GM18526 (cell line): Measurements from ENCODE around the gene PTPN4.

Experiments
- POLR2A ChIP-seq: IDR thresholded peaks from 3 replicates; pipeline ENCODE4 v1.6.1; 2011; ENCODE audit not compliant: insufficient read length; ENCODE audit errors: extremely low read depth

Gene PTPN4

DNA sequence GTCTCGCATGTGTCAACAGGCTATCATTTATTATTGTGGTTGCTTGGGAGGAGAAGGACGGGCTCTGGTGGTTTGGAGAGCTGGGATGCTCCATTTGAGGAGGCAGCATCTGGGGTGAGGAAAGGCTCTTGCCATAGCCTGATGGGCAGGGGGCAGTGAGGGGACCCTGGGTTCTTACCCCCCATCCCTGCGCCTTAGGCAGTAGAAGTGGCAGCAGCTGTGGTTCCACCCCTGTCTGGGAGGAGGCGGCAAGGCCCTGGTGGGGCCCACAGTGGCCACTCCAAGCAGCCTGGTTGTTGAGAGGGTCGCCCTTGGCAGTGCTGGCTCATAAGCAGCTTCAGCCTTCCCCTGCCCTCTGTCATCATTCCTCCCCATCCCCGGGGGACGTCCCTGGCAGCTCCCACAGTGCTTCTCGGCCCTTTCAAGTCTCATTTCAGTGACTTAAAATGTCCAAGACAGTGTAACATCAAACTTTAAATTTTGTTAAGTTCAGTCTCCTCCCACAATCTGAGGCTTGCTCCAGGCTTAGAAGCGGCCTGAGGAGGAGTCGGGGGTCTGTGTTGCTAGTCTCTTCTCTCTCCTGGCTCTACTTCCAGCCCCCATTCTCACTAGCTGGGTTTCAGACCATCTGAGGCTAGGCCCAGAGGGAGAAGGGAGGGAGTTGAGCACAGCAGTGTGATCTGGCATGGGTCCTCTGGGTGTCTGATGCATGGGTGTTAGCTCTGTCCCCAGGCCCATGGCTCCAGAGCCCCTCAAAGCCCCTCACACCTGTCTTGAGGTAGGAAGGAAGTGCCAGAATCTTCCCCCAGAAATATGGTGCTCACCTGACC is 34.9 kb upstream of the PTPN4 start:
- TF ChIP-seq POLR2A: no peak

DNA sequence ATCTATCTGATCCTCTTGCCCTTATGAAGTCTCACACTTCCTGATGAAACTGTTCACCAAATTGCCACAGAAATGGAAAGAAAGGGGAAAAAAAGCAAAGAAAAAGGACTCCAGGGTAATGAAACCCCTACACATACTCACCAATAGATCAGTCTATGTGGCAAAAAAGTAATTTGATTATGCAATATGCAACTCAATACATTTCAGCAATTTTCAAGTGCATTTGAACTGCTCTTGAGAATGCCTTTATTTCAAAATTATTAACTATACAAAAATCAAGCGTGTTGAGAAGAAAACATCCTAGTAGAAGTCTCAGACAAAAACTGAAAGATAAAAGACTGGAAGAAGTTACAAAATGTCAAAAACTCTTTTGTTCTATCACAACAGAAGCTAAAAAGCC is 32.2 kb upstream of the PTPN4 start:
- no peak for TF ChIP-seq POLR2A

DNA sequence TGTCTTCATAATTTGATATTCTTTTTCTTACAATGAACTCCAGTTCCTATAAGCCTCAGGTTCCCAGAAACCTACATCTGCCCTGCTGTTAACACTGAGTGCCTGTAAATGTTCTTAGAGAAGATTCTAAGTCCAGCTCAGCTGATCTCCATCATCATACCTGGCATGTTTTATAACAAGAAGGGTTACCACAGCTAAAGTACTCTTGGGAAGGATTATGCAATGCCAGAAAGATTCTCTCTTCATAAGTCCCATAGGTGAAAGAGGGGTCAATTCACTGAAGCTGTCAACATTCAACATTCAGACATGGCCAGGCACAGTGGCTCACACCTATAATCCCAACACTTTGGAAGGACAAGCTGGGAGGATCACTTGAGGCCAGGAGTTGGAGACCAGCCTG is 31.3 kb upstream of the PTPN4 start:
- TF ChIP-seq POLR2A: no peak

DNA sequence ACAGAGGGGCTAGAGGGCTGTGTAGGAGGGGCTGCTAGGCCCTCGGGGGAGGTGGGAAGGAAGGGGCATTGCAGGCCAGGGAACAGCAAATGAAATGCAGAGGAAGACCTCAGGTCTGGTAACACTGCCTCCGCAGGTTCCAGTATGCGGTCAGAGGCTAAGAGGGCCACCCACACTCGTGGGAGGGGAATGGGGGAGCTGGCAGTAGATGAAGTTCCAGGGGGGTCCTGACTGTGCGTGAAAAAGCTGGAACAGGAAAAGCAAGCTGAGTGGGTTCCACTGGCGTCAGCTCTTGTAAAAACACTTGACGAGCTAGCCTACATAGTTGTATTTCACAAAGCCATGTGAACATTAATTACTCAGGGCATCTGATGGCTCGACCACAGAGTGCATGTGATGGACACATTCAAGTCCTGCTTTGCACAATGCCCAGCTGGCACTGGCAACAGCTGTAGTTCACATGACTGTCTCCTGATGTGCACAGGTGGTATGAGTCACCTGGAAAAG is 29.0 kb upstream of the PTPN4 start:
- no peak for TF ChIP-seq POLR2A

DNA sequence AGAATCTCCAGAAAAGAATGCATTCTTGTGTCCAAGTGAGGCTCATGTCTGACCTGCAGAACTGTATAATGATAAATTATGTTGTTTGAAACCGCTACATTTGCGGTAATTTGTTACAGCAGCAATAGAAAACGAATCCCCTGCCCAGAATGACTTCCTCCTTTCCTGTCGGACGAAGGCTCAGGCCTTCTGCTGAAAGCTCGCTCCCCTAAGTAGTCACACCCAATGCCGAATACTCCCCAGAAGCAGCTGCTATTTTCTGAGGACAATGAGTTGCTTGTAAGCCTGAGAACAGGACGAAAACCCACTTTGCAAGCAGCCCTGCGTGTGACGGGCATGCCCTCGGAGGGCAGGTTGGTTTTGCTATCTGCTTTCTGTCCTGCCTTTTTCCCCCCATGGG is 27.7 kb upstream of the PTPN4 start:
- no peak for TF ChIP-seq POLR2A

DNA sequence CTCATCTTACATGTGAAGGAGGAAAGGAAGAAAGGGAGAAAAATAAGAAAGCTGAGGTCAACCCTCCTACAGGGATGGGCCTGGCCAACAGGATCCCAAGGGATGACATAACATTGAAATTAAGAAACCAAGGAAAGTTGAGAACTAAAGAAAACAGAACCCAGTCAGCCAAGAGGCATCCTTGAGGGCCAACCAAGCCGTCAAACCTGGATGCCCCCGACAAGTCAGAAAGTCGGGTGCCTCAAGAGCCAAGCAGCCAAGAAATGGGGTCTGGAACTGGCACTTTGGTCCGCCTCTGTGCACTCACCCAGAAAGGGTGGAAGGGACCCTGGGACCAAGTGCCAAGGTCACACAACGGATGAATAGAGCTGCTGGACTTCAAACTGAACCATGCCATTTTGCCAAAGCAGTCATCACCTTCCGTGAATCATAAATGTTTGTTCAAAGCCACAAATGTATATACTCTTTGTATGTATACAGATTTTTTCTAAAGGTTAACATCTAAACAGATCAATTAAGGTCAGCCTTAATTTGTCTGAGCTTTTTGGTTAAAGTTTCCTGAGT is 27.0 kb upstream of the PTPN4 start:
- no peak for TF ChIP-seq POLR2A

DNA sequence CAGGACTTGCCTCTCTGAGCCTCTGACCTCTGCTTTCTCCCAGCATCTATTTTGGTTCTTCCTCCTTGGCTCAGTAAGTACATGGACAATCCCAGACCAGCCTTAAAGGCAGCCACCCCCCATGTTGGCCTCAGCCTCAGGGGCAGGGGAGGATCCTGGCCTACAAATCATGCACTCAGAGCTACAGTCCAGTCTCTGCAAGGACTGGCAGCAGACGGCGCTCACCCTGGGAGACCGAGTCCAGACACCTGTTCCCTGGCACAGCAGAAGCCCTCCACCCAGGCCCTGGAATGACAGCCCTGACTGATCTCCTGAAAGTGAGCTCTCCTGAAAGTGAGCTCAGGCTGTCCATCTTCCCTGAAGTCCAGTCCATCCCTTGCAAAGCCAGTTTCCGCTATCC is 25.7 kb upstream of the PTPN4 start:
- no peak for TF ChIP-seq POLR2A

DNA sequence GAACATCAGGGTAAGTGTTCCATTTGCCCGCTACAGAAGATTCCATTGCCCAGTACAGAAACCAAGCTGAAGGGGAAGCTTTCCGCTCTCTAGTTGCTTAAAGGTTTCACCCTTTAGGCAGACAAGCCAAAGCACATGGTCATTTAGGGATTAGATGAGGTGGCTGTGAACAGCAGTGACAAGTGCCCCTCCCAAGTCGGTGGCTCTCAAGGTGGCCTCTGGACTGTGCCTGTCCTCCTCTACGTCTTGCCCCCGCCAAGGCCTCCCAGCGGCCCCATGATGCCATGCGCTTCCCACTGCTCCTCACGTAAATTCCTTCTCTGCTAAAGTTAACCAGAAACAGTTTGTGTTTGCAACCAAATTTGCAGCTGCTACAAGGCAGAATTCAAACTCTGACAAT is 24.2 kb upstream of the PTPN4 start:
- no peak for TF ChIP-seq POLR2A

DNA sequence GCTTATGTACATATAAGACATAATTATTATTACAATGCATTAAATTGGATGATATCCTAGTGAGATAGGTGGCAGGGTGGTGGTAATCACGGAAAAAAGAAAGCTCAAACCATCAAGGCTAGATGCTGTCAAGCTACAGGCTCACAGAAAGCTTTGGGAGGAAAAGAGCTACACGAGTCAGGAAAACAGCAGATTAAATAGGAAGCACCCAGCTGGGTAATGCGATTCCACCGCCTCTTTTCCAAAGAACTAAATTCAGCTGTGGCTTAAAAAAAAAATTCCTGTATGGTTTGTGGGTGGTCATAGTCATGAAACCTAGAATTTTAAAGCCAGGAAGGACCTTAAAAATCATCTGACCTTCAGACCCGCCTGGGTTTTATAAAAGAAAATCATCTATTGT is 23.7 kb upstream of the PTPN4 start:
- no peak for TF ChIP-seq POLR2A

DNA sequence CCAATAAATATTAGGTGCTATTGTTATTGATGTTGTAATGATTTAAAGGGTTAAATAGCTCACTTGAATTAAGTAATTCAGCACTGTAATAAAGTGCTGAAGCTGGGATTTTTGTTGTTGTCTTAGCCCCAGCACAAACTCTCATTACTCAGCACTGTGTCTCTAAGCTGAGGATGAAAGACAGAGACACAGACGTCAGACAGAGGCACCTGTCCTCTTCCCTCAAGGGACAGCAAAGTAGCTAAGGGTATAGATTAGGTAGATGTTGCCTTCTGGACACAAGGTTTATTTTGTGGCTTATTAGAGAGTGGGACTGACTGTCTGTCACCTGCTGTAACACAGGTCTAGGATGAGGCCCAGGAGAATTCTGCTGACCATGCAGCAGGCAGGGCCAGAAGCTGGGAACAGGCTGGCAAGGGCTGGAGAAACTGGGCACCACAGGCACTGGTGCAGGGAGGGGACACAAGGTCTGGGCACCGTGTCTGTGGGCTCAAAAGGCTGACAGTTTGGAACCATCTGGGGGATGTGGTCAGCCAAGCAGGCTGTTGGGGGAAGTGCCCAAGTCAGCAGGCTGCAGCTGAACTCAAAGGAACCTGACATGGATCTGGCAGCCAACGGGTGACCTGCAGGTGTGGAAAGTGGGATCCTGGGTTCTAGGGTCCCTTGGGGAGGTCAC is 20.0 kb upstream of the PTPN4 start:
- no peak for TF ChIP-seq POLR2A

DNA sequence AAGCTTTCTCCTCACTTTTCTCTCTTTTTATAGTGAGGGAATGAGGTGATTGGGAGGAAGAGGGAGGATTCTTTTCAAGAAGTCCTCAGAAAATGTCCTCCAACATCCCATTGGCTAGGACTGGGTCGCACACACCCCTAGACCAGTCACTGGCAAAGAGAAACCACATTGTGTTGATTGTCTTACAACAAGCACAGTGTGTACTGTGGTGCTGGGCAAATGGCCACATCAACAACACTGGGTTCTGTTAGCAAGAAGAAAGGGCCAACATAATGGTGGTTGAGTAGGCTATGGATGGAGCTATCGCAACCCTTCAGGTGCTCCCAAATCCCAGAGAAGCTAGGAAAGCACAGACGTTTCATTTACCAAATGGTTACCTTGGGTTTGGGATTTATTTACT is 18.7 kb upstream of the PTPN4 start:
- TF ChIP-seq POLR2A: no peak

DNA sequence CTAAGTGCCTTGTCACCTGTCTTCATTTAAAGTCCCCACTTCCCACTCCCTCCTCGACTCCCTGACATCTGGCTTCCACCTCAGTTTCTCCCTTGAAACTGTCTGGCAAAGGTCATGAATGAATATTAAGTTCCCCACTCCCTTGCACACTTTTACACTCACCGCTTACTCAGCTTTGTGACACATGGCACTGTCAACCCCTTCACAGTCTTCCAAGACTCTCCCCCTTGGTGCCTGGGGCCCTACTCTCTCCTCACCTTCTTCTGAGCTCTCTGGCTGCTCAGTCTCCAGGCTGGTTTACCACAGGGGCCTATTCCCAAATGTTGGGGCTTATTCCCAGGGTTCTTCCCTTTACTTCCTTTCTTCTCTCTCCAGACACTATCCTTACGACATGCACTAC is 17.9 kb upstream of the PTPN4 start:
- TF ChIP-seq POLR2A: no peak

DNA sequence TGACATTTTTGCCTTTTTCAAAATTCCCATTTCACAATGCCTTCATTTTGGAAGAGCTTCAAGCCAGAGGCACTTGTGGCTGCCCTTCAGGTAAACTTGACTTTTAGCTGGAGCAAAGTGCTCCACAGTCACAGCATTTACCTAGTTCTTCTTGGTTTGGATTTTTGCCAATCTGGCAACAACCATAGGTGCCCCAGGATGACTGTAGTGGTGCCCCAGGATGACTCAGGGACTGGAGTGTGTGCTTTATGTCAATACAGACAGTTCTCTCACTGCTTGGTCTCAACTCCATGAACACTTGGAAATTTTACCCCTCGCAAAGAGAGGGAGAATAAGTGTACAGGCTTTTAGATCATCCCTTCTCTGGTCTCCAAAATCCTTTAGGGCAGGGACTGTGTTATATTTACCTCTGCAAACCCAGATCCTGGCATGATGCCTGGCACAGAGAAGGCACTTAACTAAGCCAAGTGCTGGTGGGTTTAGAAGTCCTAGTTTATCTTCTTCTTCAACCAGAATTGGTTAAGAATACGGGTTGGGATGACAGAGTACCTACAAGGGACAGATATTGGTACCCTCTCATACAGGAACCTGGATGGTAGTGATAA is 15.3 kb upstream of the PTPN4 start:
- TF ChIP-seq POLR2A: no peak

DNA sequence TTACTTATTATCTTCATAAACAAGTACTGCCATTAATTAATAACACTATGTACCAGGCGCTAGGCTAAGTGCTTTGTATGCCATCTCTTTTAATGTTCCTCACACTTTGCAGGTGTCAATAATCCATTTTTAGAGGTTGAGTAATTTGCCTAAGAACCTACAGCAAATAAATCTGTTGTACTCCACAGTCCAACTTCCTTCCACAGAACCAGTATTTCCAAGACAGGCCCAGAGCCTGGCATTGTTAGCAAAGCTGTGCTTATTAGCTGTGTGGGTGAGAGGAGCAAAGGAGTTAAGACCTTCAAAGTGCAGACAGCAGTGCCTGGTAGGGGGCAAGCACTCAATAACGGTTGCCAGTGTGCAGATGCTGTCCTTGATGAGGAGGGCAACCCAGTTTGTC is 14.2 kb upstream of the PTPN4 start:
- no peak for TF ChIP-seq POLR2A

DNA sequence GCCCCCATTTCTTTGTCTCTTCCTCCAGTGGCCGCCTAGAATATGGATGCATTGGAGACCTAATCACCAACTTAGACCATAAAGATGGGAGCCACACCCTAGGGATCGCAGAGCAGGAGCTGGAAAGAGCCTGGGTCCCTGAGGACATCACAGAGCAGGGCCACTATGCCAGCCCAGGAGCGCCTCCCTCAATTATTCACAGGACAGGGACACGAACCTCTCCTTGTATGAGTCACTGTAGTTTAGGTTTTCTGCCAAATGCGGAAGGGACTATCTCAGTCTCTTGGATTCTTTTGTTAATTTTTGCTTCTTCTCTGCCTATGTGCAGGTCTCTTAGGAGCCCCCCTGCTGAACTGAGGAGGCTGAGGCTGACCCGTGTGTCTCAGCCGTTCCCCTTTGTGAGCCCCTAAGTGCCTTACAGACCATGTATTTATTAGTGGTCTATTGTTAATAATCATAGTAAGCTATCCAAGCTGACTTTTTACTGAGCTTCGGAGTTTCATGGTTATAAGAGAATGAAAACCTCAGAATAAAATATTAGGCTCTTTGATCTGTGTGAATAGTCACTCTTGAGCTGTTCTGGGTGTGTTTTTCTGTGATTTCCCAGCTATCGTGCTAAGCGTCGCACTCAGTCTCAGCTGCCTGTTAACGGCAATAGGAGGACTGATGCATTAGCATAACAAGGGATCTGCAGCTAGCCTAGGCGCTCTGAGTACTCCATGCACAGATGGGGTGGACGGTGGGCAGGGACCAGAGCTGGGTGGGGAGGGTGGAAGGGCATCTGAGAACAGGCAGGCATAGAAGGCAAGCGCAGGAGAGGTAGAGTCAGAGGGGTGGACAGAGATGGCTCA is 12.7 kb upstream of the PTPN4 start:
- TF ChIP-seq POLR2A: no peak
